ENCODE results near the gene GEMIN5. TPM values are rescaled to one million over a fixed set of nuclear protein-coding genes. Genes with fewer than 3 reads are reported as not detected.

GEMIN5 gene
- total and polyA plus RNA-seq, 2 of the 13 experiments (the other 11 are each of a cell fraction or from before 2014, with no cell fraction given): 6.6 to 28.6 TPM

DNA sequence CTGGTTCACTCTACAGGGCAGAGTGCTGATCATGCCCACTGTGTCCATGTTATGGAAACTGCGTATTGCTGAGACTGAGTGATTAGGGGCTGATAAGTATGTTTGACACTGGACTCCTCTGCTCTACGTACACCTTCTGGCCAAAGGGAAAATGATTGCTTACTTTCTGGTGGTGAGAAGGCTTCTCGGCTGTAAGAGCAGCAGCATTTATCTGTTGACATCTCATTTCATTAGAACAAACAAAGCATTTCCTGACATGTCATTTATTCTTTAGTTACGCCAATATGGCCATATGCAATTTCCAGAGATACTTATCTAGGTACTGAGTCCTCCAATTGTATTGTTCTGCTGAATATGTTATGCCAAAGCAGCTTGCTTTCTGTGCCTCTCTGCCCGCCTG lies 93.2 kb downstream of the GEMIN5 start (continued):
- TF ChIP-seq ZNF350 (CRISPR knock-in tag; IDR thresholded peaks at IDR 0.05; ENCODE audit: borderline replicate concordance, low read depth) (no peak), ZNF850 (CRISPR knock-in tag; conservative IDR thresholded peaks at IDR 0.05) (no peak), SPEN (CRISPR knock-in tag; IDR thresholded peaks at IDR 0.05; ENCODE audit: low read depth) (no peak), ZFP82 (CRISPR knock-in tag; IDR thresholded peaks at IDR 0.05; ENCODE audit: borderline replicate concordance) (no peak), ADNP (CRISPR knock-in tag; IDR thresholded peaks at IDR 0.05) (no peak), KDM4B (CRISPR knock-in tag; IDR thresholded peaks at IDR 0.05) (0 out of 2 replicates have a peak, but pooled peaks have one; percentile 20), TBX3 (IDR thresholded peaks at IDR 0.05; ENCODE audit: borderline replicate concordance) (no peak), ZNF431 (CRISPR knock-in tag; IDR thresholded peaks at IDR 0.05; ENCODE audit: borderline replicate concordance, low read depth) (no peak), NAIF1 (CRISPR knock-in tag; IDR thresholded peaks at IDR 0.05; ENCODE audit: borderline replicate concordance) (no peak), ZNF232 (CRISPR knock-in tag; IDR thresholded peaks at IDR 0.05; ENCODE audit: borderline replicate concordance) (no peak), POLR2AphosphoS2 (IDR thresholded peaks at IDR 0.05; ENCODE audit: low read depth, low read length) (no peak), NFE2L1 (CRISPR knock-in tag; IDR thresholded peaks at IDR 0.05; ENCODE audit: borderline replicate concordance) (no peak), ZNF839 (CRISPR knock-in tag; IDR thresholded peaks at IDR 0.05; ENCODE audit: borderline replicate concordance) (no peak), ZNF567 (CRISPR knock-in tag; IDR thresholded peaks at IDR 0.05; ENCODE audit: borderline replicate concordance) (no peak), ZNF430 (CRISPR knock-in tag; IDR thresholded peaks at IDR 0.05) (no peak)
- TF ChIP-seq, protein P1, sequence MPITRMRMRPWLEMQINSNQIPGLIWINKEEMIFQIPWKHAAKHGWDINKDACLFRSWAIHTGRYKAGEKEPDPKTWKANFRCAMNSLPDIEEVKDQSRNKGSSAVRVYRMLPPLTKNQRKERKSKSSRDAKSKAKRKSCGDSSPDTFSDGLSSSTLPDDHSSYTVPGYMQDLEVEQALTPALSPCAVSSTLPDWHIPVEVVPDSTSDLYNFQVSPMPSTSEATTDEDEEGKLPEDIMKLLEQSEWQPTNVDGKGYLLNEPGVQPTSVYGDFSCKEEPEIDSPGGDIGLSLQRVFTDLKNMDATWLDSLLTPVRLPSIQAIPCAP (CRISPR knock-in tag; IDR thresholded peaks at IDR 0.05; ENCODE audit: low read depth): no peak
- TF ChIP-seq, protein P2, sequence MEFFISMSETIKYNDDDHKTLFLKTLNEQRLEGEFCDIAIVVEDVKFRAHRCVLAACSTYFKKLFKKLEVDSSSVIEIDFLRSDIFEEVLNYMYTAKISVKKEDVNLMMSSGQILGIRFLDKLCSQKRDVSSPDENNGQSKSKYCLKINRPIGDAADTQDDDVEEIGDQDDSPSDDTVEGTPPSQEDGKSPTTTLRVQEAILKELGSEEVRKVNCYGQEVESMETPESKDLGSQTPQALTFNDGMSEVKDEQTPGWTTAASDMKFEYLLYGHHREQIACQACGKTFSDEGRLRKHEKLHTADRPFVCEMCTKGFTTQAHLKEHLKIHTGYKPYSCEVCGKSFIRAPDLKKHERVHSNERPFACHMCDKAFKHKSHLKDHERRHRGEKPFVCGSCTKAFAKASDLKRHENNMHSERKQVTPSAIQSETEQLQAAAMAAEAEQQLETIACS (CRISPR knock-in tag; IDR thresholded peaks at IDR 0.05): no peak
- TF ChIP-seq, protein P3, sequence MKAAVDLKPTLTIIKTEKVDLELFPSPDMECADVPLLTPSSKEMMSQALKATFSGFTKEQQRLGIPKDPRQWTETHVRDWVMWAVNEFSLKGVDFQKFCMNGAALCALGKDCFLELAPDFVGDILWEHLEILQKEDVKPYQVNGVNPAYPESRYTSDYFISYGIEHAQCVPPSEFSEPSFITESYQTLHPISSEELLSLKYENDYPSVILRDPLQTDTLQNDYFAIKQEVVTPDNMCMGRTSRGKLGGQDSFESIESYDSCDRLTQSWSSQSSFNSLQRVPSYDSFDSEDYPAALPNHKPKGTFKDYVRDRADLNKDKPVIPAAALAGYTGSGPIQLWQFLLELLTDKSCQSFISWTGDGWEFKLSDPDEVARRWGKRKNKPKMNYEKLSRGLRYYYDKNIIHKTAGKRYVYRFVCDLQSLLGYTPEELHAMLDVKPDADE (CRISPR knock-in tag; IDR thresholded peaks at IDR 0.05): no peak
- TF ChIP-seq, protein P4, sequence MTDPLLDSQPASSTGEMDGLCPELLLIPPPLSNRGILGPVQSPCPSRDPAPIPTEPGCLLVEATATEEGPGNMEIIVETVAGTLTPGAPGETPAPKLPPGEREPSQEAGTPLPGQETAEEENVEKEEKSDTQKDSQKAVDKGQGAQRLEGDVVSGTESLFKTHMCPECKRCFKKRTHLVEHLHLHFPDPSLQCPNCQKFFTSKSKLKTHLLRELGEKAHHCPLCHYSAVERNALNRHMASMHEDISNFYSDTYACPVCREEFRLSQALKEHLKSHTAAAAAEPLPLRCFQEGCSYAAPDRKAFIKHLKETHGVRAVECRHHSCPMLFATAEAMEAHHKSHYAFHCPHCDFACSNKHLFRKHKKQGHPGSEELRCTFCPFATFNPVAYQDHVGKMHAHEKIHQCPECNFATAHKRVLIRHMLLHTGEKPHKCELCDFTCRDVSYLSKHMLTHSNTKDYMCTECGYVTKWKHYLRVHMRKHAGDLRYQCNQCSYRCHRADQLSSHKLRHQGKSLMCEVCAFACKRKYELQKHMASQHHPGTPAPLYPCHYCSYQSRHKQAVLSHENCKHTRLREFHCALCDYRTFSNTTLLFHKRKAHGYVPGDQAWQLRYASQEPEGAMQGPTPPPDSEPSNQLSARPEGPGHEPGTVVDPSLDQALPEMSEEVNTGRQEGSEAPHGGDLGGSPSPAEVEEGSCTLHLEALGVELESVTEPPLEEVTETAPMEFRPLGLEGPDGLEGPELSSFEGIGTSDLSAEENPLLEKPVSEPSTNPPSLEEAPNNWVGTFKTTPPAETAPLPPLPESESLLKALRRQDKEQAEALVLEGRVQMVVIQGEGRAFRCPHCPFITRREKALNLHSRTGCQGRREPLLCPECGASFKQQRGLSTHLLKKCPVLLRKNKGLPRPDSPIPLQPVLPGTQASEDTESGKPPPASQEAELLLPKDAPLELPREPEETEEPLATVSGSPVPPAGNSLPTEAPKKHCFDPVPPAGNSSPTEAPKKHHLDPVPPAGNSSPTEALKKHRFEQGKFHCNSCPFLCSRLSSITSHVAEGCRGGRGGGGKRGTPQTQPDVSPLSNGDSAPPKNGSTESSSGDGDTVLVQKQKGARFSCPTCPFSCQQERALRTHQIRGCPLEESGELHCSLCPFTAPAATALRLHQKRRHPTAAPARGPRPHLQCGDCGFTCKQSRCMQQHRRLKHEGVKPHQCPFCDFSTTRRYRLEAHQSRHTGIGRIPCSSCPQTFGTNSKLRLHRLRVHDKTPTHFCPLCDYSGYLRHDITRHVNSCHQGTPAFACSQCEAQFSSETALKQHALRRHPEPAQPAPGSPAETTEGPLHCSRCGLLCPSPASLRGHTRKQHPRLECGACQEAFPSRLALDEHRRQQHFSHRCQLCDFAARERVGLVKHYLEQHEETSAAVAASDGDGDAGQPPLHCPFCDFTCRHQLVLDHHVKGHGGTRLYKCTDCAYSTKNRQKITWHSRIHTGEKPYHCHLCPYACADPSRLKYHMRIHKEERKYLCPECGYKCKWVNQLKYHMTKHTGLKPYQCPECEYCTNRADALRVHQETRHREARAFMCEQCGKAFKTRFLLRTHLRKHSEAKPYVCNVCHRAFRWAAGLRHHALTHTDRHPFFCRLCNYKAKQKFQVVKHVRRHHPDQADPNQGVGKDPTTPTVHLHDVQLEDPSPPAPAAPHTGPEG (CRISPR knock-in tag; IDR thresholded peaks at IDR 0.05): no peak

Measured in HepG2 (cell line).